HG03442 (cell line): ENCODE results near the gene BBS9.
"Not testable (repeated sequence)": the region's sequence is repeated elsewhere in the genome, so short reads cannot be mapped to it uniquely, and the experiment has no call there.

Experiments used
- ATAC-seq: cut with Tn5 transposase; IDR thresholded peaks from one replicate; pipeline ENCODE4 v1.9.1; 2021; ENCODE audit warnings: mild to moderate bottlenecking, moderate library complexity; ENCODE audit not compliant: unreplicated experiment

Gene BBS9

DNA sequence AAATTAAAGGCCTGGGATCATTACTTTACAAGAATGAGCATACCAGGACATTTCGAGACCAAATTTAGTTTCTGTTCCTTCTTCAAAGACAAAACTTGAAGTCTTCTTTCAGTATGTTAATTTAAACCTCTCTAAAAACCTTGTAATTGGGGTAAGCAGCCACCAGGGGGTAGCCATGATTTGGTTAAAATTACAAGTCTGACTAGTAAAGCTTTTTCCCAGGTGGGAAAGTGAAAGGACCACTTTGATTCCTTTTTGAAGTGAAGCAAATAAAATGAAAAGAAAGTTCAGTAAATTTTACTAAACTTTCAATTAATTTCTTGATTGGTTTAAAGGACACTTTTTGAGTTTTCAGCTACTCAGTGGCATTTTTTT lies 294.3 kb downstream of the BBS9 start:
- ATAC-seq: peak; percentile 89

DNA sequence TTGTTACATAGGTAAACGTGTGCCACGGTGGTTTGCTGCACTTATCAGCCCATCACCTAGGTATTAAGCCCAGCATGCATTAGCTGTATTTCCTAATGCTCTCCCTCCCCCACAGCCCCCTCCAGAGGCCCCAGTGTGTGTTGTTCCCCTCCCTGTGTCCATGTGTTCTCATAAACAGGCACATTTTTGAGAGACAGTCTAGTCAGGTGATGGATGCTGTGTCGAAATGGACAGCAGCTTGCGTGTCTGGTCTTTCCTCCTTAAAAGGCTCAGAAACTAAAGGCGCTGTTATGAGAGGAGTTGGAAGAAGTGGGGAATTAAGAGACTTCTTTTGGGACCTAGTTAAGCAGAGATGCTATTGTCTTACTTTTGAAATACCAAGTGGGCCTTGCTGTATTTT lies 296.0 kb downstream of the BBS9 start:
- no peak for ATAC-seq

DNA sequence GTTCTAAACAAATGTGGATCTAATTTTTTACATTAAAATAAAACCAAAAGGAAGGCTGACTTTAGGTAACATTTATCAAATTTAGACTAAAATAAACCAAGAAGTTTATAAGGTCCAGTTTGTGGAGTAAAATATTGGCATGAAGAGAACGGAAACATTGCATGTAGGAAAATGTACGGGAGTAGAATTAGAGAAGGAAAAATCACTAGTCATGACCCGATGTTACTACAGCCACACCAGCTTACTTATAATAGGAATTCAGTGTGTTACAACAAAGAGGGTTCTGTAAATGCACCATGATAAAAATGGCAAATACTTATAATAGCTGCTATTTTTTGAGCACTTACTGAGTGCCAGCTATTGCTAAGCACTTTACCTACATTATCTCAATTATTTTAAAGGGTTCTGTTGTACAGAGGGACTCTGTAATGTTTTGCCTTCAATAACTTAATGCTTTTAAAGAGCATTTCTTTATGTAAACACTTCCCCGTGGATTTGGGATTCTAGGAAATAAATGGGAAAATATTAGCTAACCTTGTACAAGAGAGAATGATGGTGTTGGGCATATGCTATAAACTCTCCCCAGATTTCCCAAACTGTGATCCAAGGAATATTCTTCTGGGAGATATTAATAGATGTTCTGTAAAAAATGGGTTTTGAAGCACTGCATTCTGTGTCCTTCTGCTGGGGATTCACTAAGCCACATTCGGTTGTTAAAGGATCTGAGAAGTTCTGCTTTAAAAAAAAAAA lies 296.7 kb downstream of the BBS9 start:
- no peak for ATAC-seq

DNA sequence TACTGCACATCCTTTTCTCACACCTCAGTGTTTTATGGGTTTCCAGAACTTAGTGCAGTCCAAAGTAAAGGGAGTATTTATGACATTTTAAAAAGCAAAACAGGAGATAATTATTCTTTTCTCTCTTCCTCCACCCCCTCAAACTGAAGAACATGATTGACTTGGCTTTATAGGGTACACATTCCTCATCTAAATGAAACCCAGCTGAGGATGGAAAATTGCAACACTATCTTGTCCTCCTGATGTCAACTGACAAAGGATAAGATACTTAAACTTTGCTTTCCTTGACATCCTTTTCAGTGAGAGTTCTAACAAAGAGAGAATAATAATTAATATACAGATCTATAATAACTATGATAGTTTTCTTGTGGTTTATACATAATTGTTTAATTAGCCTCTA lies 299.1 kb downstream of the BBS9 start:
- no peak for ATAC-seq

DNA sequence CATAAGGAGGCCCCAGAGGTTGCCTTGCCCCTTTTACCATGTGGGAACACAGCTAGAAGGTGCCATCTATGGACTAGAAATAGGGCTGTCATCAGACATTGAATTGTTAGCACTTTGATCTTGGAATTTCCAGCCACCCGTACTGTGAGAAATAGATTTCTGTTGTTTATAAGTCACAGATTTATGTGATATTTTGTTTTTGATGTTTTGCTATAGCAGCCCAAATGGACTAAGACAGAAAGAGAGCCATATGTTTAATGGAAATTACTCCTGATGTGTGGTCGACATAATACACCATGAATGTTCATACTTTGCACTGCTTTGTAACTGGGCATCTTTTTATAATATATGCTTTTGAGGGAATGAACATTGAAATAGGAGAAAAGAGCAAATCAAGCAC lies 302.2 kb downstream of the BBS9 start:
- no peak for ATAC-seq

DNA sequence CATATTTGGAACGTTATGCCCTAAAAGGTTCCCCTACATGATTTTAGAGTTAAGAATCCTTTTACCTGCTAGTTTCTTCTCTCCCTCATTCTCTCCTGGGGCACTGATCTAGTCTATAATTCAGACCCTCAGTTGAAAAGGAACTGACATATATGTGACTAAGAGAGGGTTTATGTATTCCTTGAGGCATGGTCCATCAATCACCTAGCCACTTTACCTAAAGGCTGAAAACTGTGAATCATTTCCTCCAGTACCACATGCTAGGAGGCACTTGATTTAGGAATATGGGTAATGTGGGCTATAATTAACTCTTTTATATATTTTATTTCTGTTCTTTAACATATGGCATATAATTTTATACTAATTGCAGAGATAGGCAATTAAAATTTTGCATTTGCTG lies 303.5 kb downstream of the BBS9 start:
- ATAC-seq: no peak

DNA sequence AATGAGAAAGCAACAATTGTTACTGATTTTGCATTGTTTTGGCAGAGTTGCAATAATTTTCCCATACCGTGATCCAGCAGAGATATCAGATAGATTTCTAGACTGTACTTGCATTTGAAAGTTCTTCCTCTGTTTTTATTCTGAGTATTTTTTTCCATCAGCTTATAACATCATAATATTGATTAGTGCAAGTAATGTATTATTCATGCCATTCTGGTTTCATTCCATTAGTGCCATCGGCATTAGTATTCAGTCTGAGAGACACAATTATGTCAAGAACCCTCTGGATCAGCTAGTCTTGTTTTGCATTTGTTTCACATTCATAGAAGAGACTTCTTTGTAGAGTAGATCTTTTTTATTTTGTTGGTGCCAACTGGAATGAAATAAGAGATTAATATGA lies 304.0 kb downstream of the BBS9 start:
- ATAC-seq: no peak

DNA sequence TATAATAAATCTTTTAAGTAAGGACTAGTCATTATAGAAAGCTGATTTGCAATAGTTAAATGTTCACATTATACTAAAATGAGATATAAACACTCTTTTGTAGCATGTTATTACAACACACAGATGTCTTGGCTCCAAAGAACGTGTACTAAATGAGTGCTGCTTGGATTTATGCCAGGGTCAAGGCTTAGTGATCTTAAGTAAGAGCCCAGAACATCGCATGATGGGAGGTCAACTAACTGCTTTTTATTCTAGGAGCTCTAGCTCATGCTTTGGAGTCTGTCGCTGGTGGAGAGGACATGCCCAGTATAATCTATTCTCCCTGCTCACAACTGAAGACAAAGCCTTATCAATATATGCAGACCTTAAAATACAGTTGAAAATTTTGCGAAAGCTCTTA lies 315.1 kb downstream of the BBS9 start:
- ATAC-seq: no peak

DNA sequence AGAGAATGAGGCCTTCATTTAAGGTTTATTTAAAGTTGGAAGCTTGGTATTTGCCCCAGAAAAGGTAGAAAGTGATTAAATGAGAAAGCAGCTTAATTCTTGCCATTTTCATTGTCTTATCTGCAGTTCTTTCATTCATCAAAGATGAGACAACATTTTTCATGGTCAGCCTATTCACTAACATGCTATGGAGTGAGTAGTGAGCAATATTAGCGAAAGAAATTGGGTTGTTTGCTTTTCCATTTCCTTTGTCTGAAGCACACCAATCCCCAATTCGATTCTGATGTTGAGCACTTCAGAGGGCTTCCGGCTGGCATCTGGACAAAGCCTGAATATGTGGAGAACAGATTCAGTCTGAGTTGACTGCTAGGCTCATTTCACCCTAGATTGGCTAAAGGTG lies 317.2 kb downstream of the BBS9 start:
- ATAC-seq: no peak

DNA sequence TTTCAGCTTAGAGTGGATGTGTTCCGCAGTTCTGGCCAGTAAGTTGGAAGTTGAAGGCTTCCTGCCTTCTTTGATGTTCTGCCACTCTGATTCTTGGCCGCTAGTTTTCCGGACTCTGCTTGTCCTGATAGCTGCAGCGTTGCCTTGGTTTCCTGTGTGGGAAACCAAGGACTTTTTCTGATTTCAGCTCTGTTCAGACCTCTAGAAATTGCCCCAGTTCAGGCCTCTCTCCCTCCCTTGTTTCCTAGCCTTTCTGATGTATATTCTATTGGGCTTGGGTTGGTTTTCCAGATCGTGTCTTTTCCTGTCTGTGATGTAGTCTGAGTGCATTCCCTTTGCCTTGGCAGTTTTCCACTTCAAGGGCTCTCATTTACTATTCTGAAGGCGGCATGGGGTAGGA lies 318.7 kb downstream of the BBS9 start:
- ATAC-seq: no peak

DNA sequence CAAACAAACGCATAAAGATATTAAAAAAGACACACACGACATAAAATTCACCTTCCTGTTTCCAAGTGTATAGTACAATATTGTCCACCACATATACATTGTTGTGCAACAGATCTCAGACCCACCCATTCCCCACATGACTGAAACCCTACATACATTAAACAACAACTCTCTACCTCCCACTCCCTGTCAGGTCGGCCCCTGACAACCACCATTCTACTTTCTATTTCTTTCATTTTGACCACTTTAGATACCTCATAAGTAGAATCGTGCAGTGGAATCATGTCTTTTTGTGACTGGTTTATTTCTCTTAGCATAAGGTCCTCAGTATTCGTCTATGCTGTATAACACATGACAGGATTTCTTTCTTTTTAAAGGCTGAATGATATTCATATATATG lies 320.5 kb downstream of the BBS9 start:
- ATAC-seq: no peak

DNA sequence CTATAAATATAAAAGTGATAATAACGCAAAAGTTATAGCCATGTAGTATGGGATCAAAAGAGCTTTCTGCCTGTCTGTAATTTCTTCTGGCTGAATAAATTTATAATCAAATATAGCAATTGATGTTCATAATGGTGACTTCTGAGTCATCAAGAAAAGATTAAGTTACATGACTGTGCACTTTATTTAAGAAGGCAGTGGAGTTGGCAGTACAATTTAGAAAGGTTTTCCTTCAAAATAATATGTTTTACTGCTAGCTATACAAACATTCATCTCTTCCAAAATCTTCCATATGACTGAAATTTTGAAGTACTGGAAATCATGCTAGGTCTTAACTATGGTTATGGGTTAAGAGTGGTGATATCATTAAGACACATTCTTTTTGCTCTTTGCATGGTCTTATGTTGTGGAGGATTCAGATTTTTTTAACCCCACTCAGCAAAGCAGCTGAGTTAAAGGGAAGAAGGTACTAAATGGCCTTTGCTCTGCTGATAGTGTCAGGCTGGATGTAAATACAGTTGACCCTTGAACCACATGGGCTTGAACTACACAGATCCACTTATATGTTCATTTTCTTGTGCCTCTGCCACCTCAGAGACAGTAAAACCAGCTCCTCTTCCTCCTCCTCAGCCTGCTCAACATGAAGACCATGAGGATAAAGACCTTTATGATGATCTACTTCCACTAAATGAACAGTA lies 323.6 kb downstream of the BBS9 start:
- no peak for ATAC-seq

DNA sequence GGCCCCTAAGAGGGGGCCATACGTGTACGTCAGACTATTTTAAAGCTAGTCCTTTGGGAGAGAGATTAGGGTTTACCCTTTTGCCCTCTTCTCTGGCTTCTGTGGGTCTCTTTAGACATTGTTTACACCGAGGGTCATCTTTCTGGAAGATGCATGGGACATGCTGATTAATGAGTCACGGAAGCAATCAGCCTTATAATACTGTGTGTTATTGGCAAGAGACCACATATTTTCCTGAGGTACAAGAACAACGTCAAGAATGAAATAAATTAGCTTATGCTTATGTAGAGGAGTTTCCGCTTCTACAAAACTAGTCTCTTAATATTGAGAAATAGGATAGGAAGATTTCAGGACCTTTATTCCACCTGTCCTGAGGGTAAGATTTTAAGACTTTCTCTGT lies 327.7 kb downstream of the BBS9 start:
- no peak for ATAC-seq

DNA sequence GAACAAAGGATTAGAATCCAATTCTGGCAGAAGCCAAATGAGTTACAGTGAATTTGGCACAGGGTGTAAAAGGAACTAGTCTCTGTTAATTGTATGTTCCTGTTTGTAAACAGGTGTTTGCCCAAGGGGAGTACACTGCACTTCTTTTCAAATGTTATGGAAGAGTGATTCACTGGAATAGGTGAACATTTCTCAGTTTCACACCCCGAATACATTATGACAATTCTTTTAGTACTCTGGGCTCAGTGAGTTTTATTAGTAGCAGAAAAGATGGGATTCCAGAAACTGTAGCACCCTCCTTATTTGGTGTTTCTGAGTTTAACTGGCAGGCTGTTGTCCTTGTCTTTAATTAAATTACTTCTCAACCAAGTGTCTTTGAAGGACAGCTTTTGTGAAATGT lies 329.2 kb downstream of the BBS9 start:
- ATAC-seq: no peak

DNA sequence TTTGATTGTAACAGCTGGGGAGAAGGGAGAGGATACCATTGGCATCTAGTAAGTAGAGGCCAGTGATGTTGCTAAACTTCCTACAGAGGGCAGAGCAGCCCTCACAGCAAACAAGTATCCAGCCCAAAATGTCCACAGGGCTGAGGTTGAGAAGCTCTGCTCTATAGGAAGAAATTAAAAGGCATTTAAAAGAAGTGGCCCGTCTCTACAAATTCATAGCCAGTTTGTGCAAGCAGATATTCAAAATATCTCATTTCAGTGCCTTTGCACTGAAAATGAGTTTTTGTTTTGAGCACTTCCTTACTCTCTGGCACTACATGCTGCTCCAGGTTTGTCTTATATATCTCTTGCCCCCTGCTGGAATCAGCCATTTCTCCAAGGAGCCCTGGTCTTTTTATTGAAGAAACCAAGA lies 330.0 kb downstream of the BBS9 start:
- ATAC-seq: peak; percentile 70

DNA sequence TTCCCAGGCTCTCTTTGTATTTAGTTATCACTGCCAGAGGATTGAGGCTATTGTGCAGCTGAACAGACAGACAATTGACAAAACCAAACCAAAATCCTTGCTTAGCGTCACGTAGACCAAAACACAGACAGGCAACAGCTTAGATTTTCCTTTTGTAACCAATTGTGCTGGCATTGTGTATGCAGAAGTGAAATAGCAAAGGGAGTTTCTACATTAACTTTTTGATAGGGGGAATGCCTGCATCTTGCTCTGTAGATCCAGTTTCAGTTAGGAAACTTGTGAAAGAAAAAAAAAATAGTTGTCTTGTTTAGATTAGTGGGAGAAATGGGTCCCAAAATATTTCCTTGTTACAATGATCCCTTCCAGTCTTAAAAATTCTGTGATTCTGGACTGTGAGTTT lies 333.8 kb downstream of the BBS9 start:
- no peak for ATAC-seq

DNA sequence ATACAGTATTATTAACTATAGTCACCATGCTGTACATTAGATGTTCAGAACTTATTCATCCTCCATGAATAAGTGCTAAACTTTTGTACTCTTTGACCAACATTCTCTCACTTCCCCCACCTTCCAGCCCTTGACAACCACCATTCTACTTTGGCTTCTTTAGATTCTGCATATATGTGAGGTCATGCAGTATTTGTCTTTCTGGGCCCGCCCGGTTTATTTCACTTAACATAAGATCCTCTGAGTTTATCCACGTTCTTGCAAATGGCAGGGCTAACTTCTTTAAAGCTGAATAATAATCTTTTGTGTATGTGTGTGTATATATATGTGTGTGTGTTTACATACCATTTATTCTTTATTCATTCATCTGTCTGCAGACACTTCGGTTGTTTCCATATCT lies 336.8 kb downstream of the BBS9 start:
- no peak for ATAC-seq

DNA sequence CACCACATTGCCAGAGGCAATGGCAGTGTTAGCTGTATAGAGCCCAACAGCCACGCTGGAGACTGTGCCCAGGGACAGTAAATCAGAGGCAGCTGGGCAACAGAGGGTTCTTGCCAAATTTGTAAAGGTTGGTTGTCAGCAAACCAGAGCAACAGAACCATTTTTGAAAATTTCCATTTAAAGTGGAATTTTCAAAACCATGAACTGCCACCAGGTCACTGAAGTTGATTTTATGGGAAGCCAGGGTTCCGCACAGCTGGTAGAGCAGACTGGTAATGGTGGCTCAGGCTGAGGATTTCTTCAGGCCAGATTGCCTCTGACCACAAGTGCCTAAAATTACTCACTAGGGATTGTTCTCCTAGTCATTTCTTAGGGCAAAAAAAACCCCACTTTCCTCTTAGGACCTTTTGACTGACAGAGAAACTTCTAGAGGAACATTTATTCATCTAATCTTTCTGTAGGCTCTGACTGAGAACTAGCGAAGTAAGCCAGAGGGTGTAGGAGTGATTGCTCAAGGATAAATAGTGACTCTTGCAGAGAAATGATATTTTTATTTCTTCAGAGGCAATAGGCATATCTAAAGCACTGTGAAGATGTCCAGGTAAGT lies 342.4 kb downstream of the BBS9 start:
- no peak for ATAC-seq

DNA sequence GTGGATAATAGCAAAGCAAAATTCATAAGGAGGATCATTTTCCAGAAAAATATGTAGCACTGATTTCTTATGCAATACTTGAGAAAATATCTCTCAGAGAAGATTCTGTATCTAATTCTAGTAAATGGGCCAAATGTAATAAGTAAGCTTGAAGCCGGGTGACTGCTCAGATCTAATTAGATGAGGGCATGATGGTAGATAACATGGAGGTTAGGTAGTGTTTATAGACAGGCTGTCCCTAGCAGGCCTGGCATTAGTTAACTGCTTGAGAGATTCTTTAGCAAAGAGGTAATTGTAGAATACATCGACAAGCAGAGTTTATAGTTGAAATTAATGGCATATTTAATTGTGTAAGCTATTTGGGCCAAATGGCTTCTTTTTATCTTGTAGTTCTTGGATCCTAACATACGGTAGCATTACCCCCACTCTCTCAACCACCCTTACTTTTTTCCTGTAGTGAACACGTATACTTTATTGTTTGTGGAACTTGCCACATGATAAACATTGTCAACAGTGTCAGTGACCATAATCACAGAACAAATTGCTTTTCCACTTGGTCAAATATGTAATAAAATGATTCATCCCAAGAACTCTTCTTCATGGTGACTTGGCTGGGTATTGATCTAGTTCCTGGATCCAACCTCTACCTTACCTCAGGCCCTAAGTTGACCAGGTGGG lies 343.1 kb downstream of the BBS9 start:
- ATAC-seq: no peak

DNA sequence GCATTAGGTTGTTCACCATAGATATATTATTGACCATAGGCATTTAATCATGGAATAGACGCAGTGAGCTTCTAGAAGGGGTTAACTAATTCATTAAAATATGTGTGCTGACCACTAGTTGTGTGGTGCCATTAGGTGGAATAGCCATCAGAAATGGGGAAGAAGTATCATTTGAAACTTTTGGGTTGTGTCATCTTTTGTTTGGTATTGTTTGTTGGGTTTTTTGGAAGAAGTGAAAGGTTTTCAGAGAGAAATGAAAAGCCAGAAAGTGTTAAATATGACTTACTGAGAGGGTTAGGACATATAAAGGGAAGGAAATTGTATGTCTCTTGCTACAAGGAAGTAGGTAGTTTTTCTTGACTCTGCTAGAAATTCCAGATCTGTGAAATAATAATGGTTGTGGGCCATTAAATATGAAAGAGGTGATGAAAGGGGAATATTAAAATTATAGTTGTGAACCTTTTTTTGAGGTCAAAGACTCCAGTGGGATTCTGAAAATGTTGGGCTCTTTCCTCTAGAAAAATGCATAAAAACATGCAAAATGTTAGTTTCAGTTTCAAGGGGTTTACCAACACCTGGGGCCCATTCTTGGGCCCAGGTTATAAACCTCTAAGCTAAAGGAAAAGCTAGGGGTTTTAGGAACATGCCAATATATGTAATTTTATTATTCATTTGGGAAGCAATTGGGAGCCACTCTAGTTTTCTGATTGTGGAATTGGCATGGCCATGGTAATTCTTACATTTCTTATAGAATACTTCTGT lies 348.5 kb downstream of the BBS9 start:
- no peak for ATAC-seq

DNA sequence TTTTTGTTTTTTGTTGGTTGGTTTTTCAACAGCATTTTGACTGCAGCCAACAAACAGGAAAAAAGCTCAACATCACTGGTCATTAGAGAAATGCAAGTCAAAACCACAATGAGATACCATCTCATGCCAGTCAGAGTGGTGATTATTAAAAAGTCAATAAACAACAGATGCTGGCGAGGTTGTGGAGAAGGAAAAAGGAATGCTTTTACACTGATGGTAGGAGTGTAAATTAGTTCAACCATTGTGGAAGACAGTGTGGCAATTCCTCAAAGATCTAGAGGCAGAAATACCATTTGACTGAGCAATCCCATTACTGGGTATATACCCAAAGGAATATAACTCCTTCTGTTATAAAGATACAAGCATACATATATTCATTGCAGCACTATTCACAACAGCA lies 355.1 kb downstream of the BBS9 start:
- ATAC-seq: not testable (repeated sequence)
